Cardiac septum (tissue), 1 donor: ENCODE results near the gene HOXB13. TPM values are rescaled to one million over a fixed set of nuclear protein-coding genes. Genes with fewer than 3 reads are reported as not detected.
"Not testable (repeated sequence)": the region's sequence is repeated elsewhere in the genome, so short reads cannot be mapped to it uniquely, and the experiment has no call there.

Experiments used
- DNase-seq: peaks from one replicate; pipeline ENCODE4 v3.0.0-alpha.2; 2020; ENCODE audit warnings: low spot score
- intact Hi-C: fragments of 100-400 bp; cut with DNase I; formaldehyde crosslinking; loops from one replicate; pipeline ENCODE4 v1.14.0; 2022
- total RNA-seq: library from RNA; stranded (reverse); fragmentation: NEBNext Ultra II Directional; extraction: Animal tissue kit (Norgen Biotek cat#: 25700); gene quantifications from one replicate; pipeline ENCODE4 v1.2.1, GENCODE V29; 2021
- donor health status: DM: no; HTN: no; CAD: no.

Gene HOXB13
- total RNA-seq, 1 donor from 2014 or later, result 0.05 TPM

DNA sequence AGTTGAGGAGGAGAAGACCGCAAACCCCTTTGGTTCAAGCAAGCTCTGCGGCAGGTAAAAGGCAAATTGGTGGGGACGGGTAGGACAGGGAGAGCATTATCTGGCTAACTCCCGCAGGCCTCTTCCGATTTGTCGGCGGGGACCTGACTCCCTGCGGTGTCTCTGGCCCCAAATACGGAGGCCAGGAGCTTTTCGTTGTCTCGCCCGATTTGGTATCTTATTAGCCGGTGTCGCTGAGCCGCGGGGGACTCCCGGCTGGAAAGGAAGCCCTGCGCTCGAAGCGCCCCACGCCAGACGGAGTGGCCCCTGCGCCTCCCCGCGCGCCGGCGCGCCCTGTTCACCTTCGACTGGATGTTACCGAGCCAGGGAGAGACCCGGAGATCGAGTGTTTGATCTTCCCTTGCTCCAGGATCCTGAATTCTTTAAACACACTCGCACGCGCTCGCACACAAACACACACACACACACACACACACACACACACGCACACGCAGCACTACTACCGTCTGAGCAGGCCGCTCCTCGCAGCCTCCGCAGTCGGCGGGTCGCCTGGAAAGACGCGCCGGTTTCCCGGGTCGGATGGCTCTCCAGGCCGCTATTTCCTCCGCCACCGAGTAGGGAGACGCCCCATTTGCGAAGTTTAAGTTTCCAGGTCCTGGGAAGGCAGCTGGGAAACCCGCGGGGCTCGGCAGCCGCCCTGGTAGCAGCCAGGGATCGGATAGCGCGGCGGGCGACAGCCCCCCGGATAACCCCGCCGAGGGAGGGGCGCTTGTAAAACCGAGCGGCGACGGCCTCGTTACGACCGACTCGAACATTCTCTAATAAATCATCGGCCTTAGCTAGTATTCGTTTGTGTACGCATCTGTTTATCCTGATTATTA lies 9.5 kb downstream of the HOXB13 start:
- peak; percentile 63 for DNase-seq
- intact Hi-C loops, result loop anchor here (2.0 kb wide), 1 partner anchor 32 kb away; no protein-coding TSS in a partner anchor

DNA sequence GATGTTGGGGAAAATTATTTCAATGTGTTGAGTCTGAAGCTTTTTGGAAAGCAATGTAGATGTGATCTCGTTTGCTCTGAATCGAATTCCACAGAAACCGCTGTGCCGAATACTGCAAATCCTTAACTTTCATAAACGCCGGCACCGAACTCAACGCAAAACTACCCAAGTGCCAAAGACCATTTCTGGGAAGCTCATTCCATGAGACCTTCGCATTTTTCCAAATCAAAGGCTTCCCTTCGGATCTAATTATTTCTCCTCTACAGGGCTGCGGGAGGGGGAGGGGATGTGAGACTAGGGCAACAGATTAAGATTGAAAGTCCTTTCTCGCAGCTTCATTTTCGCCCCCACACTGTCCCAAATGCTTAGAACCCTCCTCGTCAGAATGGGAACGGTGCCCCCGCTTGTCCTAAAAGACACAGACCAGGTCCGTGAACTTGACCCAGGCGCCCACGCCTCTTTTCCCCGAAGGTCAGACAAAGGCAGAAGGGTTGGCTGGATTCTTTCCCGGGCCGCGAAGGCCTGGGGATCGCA lies 10.3 kb downstream of the HOXB13 start:
- intact Hi-C loops, result loop anchor here (2.0 kb wide), 1 partner anchor 33 kb away; no protein-coding TSS in a partner anchor
- DNase-seq, result peak; percentile 65

DNA sequence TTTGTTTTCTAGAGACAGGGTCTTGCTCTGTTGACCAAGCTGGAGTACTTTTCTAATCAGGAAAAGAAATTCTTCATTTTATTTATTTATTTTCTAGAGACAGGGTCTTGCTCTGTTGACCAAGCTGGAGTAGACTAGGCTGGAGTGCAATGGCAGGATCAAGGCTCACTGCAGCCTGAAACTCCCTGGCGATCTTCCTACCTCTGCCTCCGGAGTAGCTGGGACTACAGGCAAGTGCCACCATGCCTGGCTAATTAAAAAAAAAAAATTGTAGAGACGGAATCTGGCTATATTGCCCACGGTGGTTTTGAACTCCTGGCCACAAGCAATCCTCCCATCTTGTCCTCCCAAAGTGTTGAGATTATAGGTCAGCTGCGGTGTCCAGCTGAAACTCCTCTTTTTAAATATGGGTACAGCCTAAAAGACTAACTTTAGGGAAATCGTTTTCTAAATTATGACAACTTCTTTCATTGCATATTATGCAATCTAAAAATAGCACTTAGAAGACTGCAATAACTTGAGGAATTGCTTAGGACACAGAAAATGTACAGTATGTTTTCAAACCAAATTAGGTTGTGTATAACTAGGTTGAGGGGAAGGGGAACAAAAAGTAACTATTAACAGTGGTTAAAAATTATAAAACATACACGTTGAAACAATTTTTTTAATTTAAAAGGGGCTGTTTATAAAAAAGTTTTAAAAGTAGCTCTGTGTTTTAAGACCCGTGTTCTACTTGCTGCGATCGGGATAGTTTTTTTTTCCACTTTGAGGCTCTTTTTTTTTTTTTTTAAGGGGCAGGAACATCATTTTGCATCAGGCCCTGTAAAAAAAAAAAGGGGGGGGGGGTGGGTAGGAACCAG lies 11.0 kb downstream of the HOXB13 start:
- DNase-seq, result peak; percentile 19
- intact Hi-C loops, result loop anchor here (2.0 kb wide), 1 partner anchor 33 kb away; no protein-coding TSS in a partner anchor

DNA sequence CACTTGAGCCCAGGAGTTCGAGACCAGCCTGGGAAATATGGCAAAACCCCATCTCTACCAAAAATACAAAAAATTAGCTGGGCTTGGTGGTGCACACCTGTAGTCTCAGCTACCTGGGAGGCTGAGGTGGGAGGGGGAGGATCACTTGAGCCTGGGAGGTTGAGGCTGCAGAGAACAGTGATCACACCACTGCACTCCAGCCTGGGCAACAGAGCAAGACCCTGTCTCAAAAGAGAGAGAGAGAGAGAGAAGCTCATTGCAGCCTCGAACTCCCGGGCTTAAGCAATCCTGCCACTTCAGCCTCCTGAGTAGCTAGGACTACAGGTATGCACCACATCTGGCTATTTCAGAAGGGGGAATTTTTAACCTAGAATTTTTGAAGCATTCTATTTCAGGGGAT lies 12.0 kb downstream of the HOXB13 start:
- DNase-seq, result peak; percentile 15
- intact Hi-C loops, result not testable (repeated sequence)

DNA sequence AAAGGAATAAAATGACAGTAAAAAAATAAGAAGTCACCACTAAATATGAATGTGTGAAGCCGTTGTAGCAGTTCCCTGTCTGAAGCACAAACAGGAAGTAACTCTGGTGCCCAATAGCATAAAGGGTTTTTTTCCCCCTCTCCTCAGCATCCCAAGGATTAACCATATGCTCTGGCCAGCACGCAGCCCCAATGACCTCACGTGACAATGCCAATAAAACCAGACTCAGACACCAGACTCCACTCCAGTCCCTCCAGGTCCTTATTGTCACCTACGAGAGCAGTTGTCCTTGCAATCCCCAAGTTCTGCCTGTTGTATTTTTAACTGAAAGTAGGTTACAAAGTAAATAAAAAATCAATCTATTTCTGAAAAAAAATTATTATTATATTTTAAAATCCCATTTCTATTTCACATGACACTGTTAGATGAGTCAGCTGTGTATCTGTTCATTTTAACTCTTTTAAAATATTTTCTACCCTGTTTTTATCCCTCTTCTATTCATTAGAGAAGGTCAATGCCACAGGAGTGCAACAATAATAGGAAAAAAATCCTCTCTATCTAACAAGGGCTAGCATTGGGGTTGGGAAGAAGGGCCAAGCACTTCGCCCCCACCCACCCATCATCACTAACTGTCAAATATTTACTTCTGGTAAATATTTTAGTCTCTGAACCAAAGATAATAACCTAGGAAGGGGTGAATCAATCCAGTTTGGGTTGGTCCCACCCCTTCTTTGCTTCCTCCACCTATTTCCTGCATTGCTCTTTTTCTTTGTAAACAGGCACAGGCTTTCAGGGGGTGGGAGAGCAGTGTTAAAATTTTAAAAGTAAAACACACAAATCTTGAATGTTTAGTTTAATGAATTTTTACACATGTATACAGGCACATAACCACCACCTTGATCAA lies 12.8 kb downstream of the HOXB13 start:
- DNase-seq, result no peak
- intact Hi-C loops, result no loop called here

DNA sequence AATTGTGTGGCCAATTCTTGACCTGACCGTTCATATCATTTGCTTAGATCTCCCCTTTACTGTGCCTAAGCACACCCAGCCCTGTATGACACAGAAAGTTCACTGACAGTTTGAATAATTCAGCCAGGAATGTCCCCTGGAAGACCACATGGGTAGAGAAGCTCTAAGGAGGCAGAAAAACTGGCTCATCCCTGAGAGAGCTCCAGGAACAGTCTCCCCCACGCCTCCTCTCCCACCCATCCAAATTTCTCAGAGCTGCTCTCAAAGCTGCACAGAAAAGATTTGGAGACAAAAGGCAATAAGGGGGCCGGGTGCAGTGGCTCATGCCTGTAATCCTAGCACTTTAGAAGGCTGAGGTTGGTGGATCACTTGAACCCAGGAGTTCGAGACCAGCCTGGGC lies 17.4 kb downstream of the HOXB13 start:
- intact Hi-C loops, result no loop called here
- no peak for DNase-seq

DNA sequence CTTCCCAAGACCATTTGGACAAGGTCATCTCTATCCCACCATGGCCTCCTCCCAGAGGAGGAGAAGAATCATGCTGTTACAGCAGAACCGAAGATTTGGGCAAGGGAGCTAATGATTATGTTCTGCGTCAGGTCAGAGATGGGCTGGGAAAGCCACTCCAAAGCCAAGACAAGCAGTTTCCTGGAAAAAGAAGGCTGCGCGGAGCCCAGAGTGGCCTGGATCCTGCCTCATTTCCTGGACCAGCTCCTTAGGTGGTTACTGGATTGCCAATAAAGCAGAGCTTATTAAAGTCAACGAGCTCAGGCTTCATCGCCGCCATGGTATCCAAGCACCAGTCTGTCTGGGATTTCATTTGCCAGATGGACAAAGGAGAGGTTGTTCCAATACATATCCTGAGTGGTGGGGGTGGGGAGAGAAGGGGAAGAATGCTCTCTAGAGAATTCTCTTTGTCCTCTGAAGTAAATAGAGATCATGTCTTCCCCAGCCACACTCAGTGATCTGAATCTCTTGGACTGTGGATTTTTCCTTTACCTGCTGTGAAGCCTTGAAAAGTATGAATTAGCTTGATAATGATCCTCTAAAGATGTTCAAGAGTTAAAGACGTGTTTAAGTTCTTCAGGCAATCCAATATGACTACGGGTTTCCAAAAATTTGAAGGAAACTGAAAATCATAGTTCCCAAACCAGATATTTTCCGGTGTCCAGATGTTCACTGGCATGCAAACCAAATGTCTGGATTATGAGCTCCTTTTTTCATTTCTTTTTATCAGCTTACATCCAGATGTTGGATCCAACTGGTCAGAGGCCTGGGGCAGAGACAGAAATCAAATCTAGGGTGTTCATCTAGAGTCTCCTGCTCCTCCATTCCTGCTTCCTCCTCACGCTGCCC lies 23.9 kb downstream of the HOXB13 start:
- DNase-seq, result no peak
- intact Hi-C loops, result no loop called here

DNA sequence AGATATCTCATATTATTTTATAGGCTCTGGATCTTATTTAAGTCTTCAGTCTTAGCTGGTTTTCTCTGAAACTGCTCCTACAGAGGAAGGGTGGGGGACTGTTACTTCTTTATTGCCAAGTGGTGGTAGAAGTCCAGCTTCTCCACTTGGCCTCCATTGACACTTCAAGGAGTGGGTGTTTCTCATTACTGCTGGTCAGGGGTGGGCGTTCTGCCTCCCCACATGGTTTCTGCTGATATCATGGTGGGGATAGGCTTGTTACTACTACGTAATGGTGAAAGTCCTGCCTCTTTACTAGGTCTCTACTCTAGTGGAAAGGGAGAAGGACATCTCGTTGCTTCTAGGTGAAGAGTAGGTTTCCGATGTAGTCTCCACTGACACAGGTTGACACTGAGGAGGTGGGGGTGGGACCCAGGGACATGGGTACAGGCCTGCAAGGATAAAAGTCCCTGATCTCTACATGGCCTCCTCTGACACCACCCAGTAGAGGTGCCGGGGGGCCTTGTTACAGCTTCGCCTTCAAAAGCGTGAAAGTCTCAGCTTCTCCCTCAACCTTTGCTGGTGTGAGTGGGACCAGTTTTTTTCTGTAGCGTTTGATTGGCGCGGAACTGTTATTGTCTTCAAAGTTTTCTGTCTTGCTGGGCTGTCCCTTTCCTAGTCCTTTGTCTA lies 26.6 kb downstream of the HOXB13 start:
- intact Hi-C loops, result no loop called here
- DNase-seq, result no peak

DNA sequence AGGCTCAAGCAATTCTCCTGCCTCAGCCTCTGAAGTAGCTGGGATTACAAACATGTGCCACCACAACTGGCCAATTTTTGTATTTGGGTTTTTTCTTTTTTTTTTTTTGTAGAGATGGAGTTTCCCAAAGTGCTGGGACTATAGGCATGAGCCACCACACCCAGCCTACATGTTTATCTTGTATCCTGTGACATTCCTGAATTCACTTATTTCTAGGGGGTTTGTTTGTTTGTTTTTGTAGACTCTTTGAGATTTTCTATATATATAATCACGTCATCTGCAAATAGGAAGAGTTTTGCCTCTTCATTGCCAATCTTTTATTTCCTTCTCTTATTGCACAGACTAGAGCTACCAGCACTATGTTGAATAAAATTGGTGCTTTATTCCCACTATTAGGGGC lies 35.4 kb downstream of the HOXB13 start:
- intact Hi-C loops, result no loop called here
- no peak for DNase-seq

DNA sequence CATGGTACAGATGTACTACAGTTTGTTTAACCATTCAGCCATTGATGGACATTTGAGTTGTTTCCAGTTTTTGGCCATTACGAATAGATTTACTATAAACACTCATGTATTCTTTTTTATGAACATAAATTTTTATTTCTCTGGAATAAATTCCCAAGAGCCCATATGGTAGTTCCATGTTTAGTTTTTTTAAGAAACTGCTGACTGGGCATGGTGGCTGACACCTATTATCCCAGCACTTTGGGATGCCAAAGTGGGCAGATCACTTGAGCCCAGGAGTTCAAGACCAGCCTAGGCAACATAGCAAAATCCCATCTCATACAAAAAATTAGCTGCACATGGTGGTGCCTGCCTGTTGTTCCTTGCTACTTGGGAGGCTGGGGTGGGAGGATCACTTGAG lies 36.5 kb downstream of the HOXB13 start:
- intact Hi-C loops, result no loop called here
- DNase-seq, result no peak

DNA sequence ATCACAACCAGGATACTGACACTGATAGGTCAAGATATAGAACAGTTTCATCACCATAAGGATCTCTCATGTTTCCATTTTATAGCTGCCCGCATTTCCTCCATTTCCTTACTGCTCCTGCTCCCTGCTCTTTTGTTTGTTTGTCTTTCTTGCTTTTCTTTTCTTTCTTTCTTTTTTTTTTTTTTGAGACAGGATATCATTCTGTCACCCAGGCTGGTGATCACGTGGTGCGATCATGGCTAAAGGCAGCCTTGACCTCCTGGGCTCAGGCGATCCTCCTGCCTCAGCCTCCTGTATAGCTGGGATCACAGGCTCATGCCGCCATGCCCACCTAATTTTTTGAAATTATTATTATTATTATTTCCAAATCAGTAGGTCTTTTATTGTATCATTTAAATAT lies 37.9 kb downstream of the HOXB13 start:
- intact Hi-C loops, result no loop called here
- no peak for DNase-seq

DNA sequence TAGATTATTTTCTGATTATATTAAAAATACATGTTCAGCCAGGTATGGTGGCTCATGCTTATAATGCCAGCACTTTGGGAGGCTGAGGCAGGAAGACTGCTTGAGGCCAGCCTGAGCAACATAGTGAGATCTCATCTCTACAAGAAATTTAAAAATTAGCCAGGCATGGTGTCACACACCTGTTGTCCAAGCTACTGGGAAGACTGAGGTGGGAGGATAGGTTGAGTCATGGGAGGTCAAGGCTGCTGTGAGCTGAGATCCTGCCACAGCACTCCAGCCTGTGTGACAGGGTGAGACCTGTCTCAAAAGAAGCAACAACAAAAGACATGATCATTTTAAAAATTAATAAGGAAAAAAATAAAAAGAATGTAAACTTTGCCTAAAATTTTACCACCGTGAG lies 46.9 kb downstream of the HOXB13 start:
- intact Hi-C loops, result no loop called here
- DNase-seq, result no peak

DNA sequence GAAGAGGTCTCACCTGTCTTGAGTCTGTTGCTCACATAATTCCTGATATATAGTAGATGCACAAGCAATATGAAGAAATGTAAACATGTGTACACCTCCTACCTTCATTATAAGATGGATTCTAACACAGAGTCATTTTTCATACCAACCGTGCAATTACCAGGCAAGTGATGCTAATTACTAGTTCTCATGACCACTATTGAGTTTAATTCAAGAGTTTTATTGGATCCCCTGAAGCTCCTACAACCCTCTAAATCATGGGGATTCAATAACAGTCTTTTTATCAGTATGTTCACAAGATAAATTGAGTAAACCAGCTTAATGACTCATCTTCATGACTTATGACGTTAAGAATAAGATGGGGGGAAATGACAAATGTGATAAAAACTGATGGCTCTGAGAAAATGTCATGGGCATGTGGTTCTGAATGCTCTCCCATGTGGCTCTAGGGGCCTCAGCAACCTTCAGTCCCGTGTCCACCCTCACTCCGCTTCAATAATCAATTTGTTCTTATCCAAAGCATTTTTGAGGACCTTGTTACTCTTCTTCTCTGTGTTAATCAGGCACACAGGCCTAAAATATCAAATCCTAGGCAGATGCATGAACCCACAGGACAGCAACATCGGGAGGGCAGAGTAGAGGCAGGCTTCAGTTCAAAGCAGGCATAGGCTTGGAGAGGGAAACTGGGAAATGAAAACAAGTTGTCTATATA lies 49.0 kb downstream of the HOXB13 start:
- no peak for DNase-seq
- intact Hi-C loops, result loop anchor here (5.0 to 10.0 kb wide), 2 partner anchors 198 to 355 kb away; no protein-coding TSS in a partner anchor

DNA sequence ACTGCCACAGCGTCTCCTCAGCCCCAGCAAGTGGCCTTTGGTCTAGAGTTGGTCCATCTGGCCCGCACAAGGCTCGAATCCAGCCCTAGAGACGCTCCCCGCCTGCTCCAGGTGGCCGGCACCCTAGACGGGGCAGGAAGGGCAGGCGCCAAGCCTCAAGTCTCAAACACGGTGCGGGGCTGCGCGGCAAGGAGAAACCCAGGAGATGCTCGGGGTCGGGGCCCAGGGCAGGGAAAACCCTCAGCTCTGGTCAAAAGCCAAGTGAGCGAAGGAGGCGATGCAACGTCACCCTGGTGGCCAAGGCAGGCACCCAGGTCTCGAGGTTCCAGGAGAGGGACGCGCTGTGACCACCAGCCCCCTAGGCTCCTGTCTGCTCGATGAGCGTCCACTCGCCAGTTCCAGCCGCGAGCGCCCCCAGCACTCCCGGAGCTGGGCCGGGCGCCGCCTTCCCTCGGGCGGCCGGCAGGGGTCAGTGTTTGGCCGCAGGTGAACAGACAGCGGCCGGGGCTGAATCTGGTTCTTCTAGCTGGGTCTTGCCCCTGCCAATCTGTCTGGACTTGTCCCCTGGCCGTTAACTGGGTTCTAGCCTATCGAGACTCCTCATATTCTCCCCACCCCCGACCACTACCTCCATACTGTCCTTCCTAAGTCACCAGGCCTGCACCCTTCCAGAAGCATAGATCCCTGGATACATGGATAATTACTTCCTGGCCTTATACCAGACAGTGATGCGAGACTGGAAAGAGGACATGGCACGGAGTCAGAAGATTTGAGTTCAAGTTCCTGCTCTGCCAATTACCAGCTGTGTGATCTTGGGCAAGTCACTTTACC lies 50.2 kb downstream of the HOXB13 start:
- intact Hi-C loops, result loop anchor here (5.0 to 10.0 kb wide), 2 partner anchors 199 to 356 kb away; no protein-coding TSS in a partner anchor

DNA sequence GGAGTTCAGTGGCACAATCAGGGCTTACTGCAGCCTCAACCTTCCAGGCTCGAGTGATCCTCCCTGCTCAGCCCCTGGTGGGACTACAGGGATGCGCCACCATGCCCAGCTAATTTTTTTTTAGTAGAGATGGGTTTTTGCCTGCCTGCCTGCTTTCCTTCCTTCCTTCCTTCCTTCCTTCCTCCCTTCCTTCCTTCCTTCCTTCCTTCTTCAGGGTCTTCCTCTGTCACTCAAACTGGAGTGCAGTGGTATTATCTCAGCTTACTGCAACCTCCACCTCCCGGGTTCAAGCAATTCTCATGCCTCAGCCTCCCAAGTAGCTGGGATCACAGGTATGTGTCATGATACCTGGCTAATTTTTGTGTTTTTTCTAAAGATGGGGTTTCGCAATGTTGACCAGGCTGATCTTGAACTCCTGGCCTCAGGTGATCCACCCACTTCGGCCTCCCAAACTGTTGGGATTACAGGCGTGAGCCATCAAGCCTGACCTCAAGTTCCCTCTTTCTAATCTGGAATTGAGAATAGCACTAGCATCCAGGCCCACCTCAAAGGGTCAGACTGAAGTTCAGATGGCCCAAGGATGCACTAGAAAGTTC lies 51.5 kb downstream of the HOXB13 start:
- DNase-seq, result no peak
- intact Hi-C loops, result loop anchor here (5.0 to 10.0 kb wide), 2 partner anchors 200 to 358 kb away; no protein-coding TSS in a partner anchor

More for the DNA sequence above, 50.2 kb downstream of the HOXB13 start:
- peak; percentile 78 for DNase-seq
